Measurements from ENCODE around the gene SDK2.
"Not testable (repeated sequence)": the region's sequence is repeated elsewhere in the genome, so short reads cannot be mapped to it uniquely, and the experiment has no call there.

SDK2 gene

DNA sequence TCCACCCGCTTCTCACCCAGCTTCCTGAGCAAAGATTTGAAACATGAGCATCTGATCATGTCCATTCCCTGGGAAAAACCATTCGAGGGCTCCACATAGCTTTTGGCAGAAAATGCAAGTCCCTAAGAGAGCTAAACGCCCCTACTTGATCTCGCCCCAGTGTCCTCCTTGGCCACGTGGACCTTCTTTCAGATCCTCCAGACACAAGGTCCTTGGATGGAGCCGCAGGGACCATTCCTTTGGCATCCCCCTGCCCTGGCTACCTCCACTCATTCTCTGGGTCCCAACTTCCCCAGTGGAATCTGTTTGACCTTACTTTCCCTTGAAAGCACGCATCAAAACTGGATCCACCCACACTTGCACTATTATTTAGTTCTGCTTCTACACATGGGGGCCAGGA, 146.5 kb downstream of the SDK2 start:
- DNase-seq: no peak

DNA sequence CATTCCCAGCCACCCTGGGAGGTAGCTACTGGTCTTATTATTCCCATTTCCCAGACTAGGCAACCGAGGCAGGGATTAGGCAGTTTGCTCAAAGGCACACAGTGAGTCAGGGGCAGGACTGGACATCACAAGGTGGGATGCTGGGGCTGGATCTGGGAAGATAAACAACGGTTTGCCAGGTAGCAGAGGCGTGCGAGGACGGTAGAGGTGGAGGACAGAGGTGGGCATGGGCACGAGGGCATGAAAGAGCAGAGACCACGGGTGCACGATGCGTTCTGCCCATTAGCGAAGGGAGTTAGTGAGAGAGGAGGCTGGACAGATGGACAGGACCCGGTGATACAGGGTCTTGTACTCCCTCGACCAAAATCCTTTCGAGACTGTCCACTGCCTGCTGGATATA, 148.0 kb downstream of the SDK2 start:
- DNase-seq: no peak

DNA sequence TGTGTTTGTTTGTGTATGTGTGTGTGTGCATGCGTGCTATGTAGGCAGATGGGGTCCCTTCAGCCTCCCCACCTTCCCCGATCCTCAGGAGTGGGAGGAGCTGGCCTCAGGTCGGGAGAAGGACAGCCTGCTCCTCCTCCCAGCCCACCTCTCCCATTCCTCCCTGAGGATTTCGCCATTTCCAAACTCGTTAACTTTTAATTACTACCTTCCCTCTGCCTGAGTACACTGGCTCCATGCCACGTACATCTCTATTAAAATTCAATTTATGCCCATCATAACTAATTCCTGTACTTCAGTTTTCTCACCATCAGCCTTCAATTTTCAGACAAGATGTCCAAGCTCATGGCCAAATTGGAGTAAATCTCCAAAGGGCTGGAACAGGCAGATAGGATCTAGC, 148.6 kb downstream of the SDK2 start:
- no peak for DNase-seq

DNA sequence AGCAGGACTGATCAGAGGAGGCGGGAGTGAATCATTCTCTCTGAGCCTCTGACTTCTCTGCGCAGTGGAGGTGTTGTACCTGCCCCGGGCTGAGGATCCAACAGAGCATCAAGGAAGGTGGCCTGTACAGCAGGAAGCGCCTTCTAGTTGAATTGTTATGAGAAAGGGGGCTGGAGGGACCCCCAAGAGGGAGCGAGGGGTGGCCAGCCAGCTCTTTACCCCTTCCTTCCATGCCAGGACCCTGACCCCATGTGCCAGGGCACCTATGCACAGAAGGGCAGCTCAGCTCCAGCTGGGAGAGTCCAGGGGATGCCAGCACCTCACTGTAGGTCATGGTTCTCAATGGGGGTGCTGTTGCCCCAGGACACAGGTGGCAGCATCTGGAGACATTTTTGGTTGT, 149.3 kb downstream of the SDK2 start:
- DNase-seq: no peak

DNA sequence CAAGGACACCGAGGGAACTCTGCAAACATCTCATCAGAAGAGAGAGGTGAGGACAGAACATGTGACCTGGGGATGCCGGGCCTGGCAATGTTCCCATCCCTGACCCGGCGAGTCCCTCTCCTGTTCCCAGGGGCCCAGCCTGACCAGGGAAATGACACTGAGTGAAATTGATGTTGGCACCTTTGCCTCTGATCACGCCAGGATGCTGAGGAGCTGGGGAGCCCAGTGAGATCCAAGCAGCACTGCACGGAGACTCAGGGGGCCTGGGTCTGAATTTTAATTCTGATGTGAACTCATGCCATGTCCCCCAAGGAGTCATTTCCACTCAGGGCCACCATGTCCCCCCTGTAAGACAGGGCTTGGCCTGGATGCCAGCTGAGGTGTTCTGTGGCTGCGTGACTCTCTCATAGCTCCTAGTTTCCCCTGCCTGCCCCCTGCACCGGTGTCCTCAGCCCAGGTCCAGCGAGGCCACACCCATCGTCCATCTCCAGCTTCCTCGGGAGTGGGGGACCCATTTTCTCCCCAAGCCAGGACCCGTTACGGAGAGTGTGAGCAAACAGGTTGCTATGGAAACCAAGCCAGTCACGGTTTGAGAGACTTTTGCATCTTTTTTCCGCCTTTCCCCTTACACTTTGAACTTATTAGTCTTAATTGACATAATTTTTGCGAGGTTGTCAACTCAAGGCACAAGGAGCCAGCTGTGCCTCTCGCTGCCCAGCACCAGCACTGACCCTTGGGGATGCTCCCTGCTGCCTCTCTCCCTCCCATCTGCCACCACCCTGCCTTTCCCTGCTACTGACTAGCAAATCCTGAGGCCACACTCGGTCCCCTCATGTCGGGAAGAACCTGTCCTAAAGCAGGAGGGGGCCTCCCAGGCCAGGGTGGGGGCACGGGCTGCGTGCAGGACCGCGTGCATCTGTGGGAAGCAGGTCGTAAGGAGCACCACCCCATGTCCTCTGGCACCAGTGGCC, 150.0 kb downstream of the SDK2 start:
- peak; percentile 51 for DNase-seq

DNA sequence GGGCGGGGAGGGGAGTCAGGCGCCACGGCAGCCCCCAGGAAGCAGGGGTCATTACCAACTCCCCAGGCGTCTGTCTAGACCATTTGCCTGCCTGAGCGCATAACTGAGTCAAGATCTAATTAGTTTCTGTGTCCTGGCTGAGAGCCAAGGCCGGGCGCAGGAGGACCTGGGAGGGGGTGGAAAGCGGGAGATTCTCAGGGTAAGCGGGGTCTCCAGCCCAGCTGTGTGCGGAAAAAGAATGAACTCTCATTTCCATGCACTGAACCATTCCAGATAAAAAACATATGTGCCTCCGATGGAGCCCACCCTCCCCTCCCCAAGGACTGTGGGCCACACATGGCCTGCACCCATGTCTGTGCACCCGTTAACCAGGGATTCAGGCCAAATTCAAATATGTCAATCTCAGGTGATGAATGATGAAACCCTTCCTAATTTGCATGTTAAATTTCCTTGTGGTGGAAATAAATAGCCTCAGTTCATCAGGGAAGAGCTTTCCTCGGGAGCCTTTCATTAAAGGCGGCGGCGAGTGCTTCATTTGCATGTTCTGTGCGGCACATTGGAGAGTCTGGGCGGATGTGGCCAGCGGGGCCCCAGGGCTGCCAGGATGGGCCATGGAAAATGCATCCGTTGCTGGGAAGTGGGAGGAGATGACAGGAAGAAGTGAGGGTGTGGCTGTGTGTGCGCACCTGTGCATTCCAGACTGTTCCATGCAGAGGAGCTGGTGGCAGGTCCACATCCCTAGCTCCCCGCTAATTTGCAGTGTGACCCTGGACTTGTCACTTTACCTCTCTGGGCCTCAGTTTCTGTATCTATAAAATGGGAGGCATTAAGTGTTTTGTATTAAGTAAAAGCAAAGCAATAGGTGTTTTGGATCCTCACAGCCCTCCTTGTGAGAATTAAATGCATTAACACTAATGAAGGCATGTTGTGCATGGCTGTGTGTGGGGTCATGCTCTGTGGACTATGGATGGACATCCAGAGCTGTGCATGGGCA, 151.1 kb downstream of the SDK2 start:
- DNase-seq: peak; percentile 63

DNA sequence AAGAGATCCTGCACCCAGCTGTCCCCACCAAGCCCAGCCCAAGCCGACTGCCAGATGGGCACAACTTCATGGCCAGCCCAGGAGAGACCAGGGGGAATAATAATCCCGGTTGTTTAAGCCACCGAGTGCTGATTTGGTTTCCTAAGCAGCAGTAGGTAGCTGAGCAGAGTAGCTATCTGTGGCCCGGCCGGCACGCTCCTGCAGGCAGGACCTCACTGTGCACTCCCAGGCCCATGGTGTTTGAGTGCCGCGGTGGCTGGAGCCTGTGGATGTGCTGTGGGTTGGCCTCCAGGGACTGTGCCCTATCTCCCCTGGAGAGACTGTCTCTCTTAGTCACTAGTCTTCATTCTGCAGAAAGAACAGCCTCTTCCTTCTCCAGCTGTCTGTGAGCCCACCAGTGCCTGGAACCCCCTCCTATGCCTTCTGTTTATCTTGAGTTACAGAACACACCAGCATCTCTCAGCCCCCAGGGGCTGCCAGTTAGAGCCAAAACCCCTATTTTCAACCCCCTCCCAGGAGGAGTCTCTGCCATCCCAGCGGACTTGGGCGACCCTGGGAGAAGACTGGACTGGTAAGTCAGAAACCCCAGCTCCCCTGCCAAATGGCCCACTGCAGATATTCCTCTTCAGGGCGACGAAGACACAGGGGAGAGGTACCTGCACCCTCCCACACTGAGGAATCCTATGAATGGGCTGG, 152.0 kb downstream of the SDK2 start:
- peak; percentile 85 for DNase-seq

DNA sequence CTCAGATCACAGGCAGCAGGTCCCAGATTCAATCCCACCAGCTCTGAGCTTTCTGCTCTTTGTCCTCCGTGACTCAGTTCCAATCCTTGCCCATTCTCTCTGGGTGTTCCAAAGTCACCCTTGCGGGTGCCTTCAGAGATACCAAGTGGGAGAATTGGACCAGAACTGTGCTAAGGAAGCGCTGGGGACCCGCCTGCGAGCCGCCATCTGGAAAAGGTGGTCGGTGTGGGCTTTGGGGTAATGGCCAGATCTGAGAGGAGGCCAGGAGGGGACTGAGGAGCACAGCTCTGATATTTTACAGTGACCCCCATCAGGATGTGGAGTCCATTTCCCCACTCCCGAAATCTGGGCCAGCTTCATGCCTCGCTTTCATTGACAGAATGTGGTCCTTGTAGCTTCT, 152.6 kb downstream of the SDK2 start:
- DNase-seq: no peak

DNA sequence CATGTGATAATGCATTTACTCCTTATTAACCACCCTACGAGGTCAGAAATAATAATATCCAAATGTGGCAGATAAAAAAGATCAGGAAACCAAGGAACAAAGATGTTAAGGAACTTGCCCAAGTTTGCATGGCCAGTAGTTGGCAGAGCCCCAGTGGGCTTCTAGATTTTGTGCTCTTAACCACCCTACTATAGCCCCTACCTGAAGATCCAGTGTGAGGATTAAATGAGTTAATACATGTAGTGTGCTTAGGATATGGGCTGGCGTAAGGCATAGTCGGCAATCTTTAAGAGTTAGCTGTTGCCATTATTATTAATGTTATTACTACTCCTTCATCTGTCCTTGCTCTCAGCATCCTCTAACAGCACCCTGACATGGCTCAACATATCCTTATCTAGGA, 153.4 kb downstream of the SDK2 start:
- DNase-seq: no peak

DNA sequence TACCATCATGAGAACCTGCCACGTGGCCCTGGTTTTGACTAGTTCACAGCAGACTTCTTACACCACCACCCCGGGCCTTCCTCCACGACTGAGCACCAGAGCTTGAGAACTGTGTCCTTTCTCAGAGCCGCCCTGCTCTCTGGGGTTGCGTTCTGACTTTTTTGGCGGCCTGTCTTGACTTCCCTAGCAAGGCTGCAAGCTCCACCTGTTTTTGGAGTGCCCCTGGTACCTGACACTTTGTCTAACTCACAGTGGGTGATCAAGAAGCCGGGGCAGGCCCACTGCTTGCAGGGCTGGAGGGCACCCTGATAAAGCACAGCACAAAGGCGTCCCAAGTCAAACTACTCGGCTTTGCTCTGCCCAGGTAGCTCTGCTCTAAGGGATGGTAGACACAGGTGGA, 154.3 kb downstream of the SDK2 start:
- DNase-seq: no peak

DNA sequence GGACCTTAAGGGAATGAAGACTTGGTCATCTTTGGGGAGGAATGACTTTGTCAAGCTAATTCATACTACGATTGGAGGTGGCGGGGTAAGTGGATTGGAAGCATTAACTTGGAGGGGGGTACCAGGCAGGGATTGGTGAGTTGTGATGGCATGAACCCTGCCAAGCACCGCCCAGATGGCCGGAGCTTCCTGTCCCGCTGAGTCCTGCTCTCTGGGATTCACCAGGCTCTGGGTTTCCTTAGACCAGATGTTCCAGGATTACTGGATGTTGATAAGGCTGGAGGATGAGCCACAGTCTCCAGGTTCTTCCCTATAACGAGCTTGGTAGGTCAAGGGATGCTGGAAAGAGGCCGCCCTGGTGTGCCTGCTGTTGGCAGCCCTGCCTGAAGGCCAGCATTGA, 154.9 kb downstream of the SDK2 start:
- DNase-seq: peak; percentile 51

DNA sequence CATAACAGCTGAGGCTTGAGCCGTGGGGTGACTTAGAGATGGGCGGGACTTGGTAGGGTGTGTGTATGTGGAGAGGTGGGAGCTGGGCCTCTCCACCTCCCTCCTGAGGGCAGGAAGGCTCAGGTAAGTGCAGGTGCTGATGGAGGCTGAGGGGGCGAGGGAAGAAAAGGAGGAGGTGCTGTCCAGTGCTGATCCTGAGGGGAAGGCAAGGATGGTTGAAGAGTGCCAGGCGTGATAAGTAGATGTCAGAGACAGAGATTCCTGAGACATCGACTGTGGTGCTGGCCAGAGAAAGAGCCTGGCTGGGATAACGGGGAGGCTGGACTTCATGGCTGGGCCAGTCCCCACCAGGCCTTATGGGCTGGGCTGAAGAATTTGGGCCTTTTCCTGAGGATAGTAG, 159.1 kb downstream of the SDK2 start:
- DNase-seq: no peak

DNA sequence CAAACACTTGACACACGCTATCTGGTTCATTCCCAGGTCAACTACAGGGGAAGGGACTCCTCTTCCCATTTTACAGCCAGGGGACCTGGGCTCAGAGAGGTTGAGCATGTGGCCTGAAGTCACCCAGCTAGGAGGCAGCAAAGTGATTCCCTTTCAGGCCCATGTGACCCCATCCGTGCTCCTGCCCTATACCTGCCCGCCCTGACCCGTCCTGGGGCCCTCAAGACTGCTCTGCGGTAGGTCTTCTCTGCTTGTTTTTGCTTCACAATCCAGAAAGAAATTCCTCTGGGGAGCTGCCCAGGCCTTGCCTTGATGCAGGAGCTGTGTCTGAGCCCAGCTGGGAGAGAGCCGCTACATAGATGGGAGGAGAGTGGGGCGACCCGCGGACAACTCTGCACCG, 161.4 kb downstream of the SDK2 start:
- DNase-seq: no peak

DNA sequence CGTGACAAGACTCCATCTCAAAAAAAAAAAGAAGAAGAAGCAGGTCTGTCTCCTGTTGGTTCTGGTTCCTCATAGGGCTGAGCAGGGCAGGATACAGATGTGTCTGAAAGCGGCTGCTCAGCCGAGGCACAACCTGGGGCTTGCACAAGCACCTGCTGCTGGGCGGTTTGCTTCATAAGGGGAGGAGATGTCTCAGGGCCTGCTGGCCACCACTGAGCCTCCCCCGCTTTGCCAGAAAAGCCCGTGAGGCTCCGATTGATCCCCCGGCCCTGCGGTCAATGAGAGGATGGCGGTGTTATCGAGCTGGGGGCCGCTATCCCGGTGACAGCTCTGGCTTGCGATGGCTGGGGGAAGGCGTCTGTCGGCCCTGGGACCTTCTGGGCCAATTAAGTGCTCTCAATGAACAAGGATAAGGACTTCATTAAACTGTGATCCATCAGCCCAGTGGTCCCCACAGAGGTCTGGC, 162.0 kb downstream of the SDK2 start:
- DNase-seq: no peak

DNA sequence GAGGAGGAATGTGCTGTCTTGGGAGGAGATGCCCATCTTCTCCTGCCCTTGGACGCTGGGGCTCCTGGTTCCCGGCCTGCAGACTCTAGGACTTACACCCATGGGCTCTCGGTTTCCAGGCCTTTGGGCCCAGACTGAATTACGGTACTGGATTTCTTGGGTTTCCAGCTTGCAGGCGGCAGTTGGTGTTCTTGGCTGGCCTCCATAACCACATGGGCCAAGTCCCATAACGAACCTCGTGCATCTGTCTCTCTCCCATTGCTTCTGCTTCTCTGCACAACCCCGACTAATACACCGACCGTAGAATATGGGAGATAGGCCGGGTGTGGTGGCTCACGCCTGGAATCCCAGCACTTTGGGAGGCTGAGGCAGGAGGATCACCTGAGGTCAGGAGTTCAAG, 162.6 kb downstream of the SDK2 start:
- DNase-seq: no peak

DNA sequence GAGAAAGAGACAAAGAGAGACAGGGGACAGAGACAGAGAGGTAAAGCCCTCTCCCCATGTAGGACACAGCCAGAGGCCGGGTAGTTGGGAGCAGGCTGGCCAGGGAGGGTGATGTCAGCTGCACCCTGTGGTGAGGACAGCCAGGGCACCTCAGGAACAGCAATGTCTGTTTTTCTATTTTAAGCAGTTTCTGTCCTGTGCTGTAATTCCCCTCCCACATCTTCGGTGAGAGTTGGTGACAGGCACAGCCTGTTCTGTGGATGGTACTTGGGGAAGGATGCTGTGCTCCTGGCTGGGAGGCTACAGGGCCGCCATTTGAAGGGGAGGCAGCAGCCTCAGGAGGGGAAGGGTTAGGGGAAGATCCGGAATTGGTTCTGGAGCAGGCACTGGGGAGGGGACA, 163.5 kb downstream of the SDK2 start:
- no peak for DNase-seq

DNA sequence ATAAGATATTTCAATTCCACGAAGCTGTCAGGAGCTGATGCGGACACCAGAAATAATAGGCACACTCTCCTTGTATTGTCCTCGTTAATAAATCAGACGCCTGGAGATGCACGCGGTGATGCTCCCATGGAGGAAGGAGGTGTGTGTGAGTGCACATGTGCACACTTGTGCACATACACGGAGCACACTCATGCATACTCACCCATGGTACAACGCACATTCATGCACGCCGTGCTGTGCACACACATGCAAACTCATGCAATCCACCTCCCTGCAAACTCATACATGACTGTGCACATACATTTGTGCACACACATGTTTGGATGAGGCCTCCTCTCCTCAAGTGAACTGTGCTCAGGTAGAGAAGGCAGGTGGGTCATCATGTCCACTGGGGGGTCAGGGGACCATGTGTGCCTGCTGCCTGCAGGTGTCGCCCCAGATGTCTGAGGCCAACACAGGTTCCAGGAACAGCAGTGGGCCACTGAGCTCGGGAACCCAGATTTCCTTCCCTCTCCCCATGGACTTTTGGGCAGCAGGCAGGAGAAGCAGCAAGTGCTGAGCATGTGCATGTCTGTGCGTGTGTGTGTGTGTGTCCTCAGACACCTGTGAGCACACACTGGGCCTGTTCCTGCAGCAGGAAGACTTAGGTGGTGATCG, 165.3 kb downstream of the SDK2 start:
- DNase-seq: no peak

DNA sequence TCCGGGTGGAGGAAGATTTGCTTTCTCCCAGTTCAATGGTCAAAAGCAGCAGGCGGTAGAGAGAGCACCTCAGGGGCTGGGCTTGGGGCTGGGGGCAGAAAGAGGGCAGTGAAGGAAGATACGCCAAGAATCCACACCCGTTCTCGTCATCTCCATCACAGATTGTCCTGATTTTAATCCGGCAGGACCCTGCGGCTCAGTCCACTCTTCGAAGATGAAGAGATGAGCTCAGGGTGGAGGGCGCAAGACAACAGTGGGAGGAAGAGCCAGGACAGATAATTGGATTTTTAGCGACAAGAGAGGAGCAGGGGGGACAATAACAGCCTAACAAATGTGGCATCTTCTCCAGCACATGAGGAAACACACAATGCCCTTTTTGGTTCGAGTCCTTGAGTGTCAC, 165.9 kb downstream of the SDK2 start:
- DNase-seq: no peak

DNA sequence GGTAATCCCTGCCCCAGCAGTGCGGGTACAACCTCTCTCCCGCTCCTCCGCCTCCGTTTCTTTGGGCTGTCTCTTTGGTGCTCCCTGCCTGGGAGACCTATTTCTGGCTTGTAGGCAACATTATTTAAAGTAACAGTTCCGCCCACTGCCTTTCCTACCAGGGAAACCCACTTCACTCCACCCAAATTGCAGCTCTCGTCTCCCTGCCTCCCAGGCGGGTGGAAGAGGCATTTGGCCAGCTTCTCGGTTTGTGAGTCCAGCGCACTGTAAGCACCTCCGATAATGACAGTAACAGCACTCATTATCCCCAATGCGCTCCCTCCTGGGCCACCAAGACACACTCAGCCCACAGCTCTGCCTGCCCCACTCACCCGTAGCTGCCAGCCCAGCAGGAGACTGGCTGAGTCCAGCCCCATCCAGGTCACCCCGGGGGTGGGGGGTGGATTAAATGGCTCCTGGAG, 167.3 kb downstream of the SDK2 start:
- DNase-seq: no peak

DNA sequence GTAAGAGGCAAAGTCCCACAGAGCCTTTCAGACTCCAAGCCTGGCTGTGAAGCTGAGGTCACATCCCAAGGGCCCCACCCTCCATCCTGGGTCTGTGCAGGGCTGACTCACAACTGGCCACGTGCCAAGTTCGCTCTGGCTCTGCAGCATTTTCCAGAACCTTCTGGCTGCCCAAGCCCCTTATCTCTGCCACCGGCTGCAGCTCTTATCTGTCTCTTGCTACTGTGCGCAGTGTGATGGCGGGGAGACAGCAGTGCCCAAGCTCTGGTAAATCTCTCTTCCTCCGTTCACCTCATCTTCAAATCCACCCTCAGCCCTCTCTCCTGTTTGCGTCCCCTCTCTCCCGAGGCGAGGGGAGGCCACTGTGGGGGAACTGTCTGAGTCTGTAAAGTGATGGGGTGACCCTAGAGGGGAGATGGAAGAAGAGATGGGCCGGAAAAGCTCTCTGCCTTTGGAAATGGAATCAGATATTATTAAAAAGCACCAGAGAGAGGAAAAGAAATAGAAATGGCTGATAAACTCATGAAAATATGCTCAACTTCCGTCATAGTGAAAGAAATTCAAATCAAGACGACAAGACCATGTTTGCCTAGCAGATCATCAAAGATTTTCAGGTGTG, 169.8 kb downstream of the SDK2 start:
- no peak for DNase-seq

DNA sequence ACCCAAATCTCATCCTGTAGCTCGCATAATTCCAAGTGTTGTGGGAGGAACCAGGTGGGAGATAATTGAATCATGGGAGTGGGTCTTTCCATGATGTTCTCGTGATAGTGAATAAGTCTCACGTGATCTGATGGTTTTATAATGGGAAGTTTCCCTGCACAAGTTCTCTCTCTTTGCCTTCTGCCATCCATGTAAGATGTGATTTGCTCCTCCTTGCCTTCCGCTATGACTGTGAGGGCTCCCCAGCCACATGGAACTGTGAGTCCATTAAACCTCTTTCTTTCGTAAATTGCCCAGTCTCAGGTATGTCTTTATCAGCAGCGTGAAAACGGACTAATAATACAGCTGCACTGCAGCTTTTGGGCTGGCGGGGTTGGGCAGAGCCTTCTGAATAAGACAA, 171.5 kb downstream of the SDK2 start:
- not testable (repeated sequence) for DNase-seq

DNA sequence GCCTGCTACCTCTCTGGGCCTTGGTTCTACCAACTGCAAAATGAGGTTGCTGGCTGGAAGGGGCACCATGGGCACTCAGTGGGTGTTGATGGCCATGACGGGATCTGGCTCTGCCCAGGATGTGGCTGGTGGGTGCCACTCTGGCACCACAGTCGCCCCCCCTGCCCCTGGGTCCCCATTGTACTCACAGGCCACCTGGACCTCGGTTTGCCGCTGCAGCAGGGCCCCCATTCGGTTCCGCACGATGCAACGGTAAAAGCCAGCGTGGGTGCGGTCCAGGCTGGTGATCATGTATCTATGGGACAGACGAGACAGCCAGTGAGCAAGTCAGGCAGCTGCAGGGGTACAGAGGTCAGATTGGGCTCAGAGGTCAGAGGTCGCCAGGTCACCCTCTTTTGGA, 172.3 kb downstream of the SDK2 start:
- no peak for DNase-seq

All from NCI-H524 treated with DMSO at 0.1 percent for 48 hours (cell line).